Urinary bladder (tissue), 4 donors: ENCODE data around the gene ZFHX3. TPM values are rescaled to one million over a fixed set of nuclear protein-coding genes. Genes with fewer than 3 reads are reported as not detected.

Experiments used
- DNase-seq: peaks from one replicate; pipeline ENCODE4 v3.0.0-alpha.2; 2015; ENCODE audit errors: extremely low spot score
- H3K27ac ChIP-seq: one replicate; pipeline ENCODE4 v1.5.1; 2013; ENCODE audit warnings: low read depth, mild to moderate bottlenecking, moderate library complexity
- H3K36me3 ChIP-seq: one replicate; pipeline ENCODE4 v1.6.1; 2013; ENCODE audit warnings: mild to moderate bottlenecking, moderate library complexity; ENCODE audit not compliant: insufficient read depth
- H3K4me1 ChIP-seq: one replicate; pipeline ENCODE4 v1.6.1; 2013; ENCODE audit warnings: mild to moderate bottlenecking, moderate library complexity; ENCODE audit not compliant: insufficient read depth
- H3K4me3 ChIP-seq: one replicate; pipeline ENCODE4 v1.5.1; 2013; ENCODE audit warnings: low read depth, low read length
- WGBS: extraction: QIAGEN DNeasy Blood & Tissue Kit; methylation state at CpG from one replicate; pipeline ENCODE4 v1.1.7; 2013; 5-methylcytosine and 5-hydroxymethylcytosine counted together
- polyA plus RNA-seq: library from polyadenylated mRNA; stranded (reverse); fragments of 200-250 nt; gene quantifications from one replicate; pipeline ENCODE4 v1.2.3, GENCODE V29; 2013
- total RNA-seq: library from RNA; depleted of rRNA; stranded (reverse); fragments of >200 nt; gene quantifications from one replicate; pipeline ENCODE4 v1.2.3, GENCODE V29; 2014
- donor health status: healthy with polysubstance abuse.
- donor health status: healthy.

The ZFHX3 gene
- total and polyA plus RNA-seq, 2 donors = 11.8 to 19.4 TPM

GRCh38 chr16:72896485-72897118, 151.3 kb downstream of the ZFHX3 start:
- DNase-seq = no peak
- Histone ChIP-seq H3K27ac (no peak overlapping the region), H3K4me1 (no peaks in the 10 kb centered on the region), H3K4me3 (no peak overlapping the region), H3K36me3 (no peaks in the 10 kb centered on the region)
- 87% methylated on average over 12 of the region's 12 CpGs for WGBS

- H3K36me3 ChIP-seq = no peaks in the 10 kb centered on the region
- no peak for DNase-seq
- H3K4me3 ChIP-seq = no peak overlapping the region
- H3K27ac ChIP-seq = no peak overlapping the region
- H3K4me1 ChIP-seq = no peaks in the 10 kb centered on the region
- 66% methylated on average over 11 of the region's 11 CpGs for WGBS
These were observed 152.0 kb downstream of the ZFHX3 start for GRCh38 chr16:72895951-72896350.

GRCh38 chr16:72894293-72895151, 153.4 kb downstream of the ZFHX3 start:
- DNase-seq = no peak
- H3K4me3 ChIP-seq = no peak overlapping the region
- no peaks in the 10 kb centered on the region for H3K36me3 ChIP-seq
- WGBS = 80% methylated on average over 18 of the region's 18 CpGs
- no peaks in the 10 kb centered on the region for H3K4me1 ChIP-seq
- no peak overlapping the region for H3K27ac ChIP-seq

DNA sequence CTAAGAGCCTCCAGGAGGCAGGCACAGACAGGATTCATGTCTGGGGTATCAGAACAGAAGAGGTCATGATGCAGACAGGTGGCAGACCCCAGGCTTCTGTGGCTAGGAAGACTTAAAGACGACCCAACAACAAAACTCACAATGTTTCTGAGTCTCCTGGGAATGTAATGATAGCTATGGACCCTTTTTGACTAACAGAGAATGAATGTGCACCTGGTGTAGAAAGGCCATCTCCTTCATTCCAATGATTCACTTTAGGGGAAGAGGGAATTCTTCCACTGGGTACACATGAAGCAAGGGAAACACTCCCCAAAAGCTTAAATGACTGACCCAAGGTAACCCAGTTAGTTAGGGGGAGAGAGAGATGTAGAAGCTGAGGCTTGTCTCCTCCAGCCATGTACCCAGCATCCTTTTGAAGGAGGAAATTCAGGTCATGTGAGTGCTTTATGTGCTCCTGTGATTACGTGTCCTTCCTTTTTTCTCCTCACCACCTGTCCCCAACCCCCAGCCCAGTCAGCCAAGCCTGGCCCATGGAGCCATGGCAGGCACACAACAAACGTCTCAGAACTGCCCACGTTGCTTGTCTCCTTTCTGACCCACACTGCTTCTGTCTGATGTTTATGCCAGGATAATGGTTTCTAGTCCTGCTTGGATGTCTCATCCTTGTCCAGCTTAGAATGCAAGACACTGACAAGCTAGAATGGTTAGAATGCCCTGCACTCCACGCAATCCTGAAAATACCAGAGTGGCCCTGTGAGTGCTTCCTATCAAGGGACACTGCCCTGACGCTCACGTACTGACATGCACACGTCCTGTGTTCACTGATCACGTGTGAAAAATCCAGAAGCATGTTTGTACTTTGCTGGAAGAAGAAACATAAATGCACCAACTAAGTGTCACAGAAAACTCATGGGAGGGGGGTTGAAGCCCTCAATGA, 156.4 kb downstream of the ZFHX3 start:
- DNase-seq = no peak
- WGBS = 75% methylated on average over 9 of the region's 9 CpGs
- Histone ChIP-seq H3K4me1 (no peaks in the 10 kb centered on the region), H3K4me3 (no peak overlapping the region), H3K36me3 (no peaks in the 10 kb centered on the region), H3K27ac (no peak overlapping the region)

GRCh38 chr16:72890587-72890986, 157.3 kb downstream of the ZFHX3 start:
- Histone ChIP-seq H3K4me3 (no peak overlapping the region), H3K27ac (no peak overlapping the region), H3K36me3 (no peaks in the 10 kb centered on the region), H3K4me1 (no peaks in the 10 kb centered on the region)
- 89% methylated on average over 3 of the region's 3 CpGs for WGBS
- DNase-seq = no peak

- Histone ChIP-seq H3K27ac (no peak overlapping the region), H3K4me1 (no peaks in the 10 kb centered on the region), H3K36me3 (no peaks in the 10 kb centered on the region), H3K4me3 (no peak overlapping the region)
- no peak for DNase-seq
- WGBS = 93% methylated on average over 15 of the region's 15 CpGs
These were observed 158.0 kb downstream of the ZFHX3 start for GRCh38 chr16:72889616-72890582.

GRCh38 chr16:72887537-72887936, 160.4 kb downstream of the ZFHX3 start:
- Histone ChIP-seq H3K27ac (no peak overlapping the region), H3K4me1 (no peaks in the 10 kb centered on the region), H3K36me3 (no peaks in the 10 kb centered on the region), H3K4me3 (no peak overlapping the region)
- no peak for DNase-seq
- 89% methylated on average over 14 of the region's 14 CpGs for WGBS

DNA sequence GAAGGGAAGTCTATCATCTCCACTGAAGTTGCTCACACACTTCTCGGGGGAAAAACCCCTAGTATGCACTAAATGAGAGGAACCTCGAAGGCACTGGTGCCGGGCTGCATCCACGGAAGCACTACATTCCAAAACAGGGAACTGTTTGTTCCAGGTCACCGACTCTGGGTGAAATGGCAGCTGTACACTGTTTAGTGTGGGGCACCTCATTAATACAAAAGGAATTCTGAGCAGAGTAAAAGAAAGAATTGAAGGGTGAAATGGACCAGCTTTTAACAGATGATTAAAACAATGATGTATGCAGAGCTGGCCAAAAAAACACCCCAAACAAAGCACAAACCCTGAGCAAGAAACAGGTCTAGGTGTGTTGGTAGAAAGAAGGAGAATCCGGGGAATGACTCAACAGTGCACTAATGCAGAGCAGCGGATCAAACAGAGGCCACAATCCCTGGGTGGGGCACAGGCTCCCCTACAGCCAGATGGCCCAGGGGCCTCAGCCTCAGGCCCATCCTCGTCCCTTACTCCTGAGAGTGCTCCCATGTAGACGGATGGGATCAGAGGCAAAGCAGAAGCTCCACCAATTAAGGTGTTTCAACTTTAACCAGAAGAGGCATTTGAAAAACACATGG, 161.5 kb downstream of the ZFHX3 start:
- Histone ChIP-seq H3K4me3 (no peak overlapping the region), H3K4me1 (no peaks in the 10 kb centered on the region), H3K27ac (no peak overlapping the region), H3K36me3 (no peaks in the 10 kb centered on the region)
- no peak for DNase-seq
- WGBS = 85% methylated on average over 9 of the region's 9 CpGs

- 92% methylated on average over 5 of the region's 5 CpGs for WGBS
- Histone ChIP-seq H3K4me1 (no peaks in the 10 kb centered on the region), H3K36me3 (no peaks in the 10 kb centered on the region), H3K27ac (no peak overlapping the region), H3K4me3 (no peak overlapping the region)
- no peak for DNase-seq
These were observed 163.4 kb downstream of the ZFHX3 start for GRCh38 chr16:72884573-72884972.

DNA sequence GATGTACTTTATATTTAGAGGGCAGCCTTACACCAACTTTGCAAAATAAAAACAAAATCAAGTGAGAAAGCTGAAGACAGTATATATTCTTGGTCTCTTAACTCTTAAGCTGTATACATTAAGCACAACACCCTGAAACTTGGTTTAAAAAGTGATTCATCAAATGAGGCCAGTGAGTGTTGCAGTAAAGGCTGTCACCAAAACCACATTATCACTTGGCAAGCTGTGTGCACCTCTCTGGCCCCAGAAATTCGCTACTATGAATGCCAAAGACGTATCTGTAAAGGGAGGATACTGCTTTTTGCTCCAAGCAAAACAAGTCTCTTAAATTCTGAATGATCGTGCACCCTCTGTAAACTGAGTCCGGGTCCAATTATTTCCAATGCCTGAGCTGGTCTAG, 163.9 kb downstream of the ZFHX3 start:
- H3K36me3 ChIP-seq = no peaks in the 10 kb centered on the region
- no peak overlapping the region for H3K27ac ChIP-seq
- WGBS = 64% methylated on average over 4 of the region's 4 CpGs
- H3K4me1 ChIP-seq = no peaks in the 10 kb centered on the region
- H3K4me3 ChIP-seq = no peak overlapping the region
- no peak for DNase-seq

DNA sequence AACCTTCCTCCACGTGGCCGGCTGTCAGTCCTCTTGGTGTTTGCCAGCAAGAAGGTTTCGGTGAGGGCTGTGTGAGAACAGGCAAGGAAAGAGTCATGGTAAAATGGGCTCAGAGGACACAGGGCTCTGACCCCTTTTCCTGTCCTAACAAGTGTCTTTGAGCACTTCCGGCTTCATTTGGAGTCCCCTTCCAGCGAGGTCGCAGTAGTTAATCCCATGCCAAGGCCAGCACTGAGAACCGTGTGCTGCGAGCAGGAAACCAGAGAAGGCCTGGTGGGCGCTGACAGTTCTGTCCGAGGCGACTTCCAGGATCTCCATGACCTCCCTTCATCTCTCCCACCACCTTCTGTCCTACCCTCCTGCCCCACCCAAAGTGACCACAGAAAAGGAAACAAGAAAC, 168.1 kb downstream of the ZFHX3 start:
- H3K4me1 ChIP-seq = no peaks in the 10 kb centered on the region
- H3K4me3 ChIP-seq = no peak overlapping the region
- no peak overlapping the region for H3K27ac ChIP-seq
- WGBS = 90% methylated on average over 11 of the region's 11 CpGs
- H3K36me3 ChIP-seq = no peaks in the 10 kb centered on the region
- DNase-seq = no peak
